GOT3 (cell line): ENCODE measurements around the gene FSTL4.

Source experiments
- DNase-seq: peaks from one replicate; lab custom pipeline; 2025; ENCODE audit warnings: mixed read lengths; lab: John Stamatoyannopoulos, UW

The FSTL4 gene

DNA sequence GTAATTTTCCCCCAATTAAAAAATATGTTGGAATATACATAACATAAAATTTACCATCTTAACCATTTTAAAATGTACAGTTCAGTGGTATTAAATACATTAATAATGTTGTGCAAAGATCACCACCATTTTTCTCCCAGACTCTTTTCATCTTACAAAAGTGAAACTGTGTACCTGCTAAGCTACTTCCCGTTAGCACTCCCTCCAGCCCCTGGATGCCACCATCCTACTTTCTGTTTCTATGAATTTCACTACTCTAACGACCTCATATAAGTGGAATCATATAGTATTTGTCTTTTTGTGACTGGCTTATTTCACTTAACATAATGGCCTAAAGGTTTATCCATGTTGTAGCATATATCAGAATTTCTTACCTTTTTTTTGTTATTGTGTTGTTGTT lies 447.6 kb downstream of the FSTL4 start:
- no peak for DNase-seq

DNA sequence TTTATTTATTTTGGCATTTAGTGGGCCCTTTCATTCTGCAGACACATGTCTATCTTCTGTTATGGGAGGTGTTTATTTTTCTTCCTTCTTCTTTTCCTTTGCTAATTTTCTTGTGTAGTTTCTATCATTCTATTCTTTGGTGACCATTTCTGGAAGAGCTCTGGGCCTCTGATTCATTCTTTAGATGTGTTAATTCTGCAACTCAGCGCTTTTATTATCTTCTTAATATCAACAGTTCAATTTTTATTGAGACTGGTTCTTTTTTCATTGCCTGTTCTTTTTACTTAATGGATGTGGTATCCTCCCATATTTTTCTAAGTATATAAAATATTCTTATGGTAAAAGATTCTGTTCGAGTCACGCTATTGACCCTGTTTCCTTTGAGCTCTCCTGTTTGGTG lies 448.5 kb downstream of the FSTL4 start:
- no peak for DNase-seq

- DNase-seq: no peak
Observed at GRCh38 chr5:133159543-133159942, 452.8 kb downstream of the FSTL4 start.

DNA sequence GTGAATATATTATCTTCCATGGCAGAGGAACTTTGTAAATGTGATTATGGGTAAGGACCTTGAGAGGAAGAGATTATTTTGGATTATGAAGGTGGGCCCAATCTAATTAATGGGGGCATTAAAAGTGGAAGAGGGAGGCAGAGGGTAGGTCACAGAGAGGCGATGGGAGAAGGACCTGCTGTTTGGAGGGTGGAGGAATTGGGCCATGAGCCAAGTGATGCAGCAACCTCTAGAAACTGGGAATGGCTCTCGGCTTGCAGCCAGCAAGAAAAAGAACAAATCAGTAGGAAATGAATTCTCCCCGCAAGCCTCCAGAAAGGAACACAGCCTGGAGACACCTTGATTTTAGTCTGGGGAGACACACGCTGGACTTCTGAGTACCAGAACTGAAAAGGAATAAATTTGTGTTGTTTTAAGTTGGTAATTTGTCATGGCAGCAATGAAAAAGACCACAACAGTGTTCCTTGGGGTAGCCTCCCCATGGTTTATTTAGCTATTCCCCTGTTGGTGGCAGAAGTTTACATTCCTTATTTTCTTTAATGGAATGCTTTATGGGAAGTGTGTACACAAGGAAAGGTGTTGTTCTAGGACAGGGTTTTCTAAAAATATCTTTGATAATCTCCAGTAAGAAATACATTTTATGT lies 456.9 kb downstream of the FSTL4 start:
- no peak for DNase-seq

GRCh38 chr5:133154274-133155075 lies 457.9 kb downstream of the FSTL4 start:
- no peak for DNase-seq

- DNase-seq: no peak
Observed at GRCh38 chr5:133150909-133151544, 461.3 kb downstream of the FSTL4 start.

DNA sequence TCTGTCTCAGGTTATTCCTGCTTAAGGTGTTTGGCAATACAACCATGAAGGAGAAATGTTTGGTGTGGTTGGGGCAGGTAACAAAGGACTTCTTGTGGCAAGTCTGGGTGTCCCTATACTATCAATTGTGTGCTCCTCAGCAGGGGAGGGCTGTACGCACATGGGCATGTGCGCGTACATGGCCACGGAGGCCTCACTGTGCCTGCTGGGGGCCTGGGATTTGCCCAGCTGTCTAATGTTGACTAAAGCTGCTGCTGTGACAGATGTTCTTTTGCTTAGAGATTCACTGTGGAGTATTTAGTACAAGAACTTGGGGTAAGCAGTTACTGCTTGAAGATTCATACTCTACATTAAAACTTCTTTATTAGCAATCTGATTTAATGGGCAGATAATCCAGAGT lies 463.0 kb downstream of the FSTL4 start:
- no peak for DNase-seq

DNA sequence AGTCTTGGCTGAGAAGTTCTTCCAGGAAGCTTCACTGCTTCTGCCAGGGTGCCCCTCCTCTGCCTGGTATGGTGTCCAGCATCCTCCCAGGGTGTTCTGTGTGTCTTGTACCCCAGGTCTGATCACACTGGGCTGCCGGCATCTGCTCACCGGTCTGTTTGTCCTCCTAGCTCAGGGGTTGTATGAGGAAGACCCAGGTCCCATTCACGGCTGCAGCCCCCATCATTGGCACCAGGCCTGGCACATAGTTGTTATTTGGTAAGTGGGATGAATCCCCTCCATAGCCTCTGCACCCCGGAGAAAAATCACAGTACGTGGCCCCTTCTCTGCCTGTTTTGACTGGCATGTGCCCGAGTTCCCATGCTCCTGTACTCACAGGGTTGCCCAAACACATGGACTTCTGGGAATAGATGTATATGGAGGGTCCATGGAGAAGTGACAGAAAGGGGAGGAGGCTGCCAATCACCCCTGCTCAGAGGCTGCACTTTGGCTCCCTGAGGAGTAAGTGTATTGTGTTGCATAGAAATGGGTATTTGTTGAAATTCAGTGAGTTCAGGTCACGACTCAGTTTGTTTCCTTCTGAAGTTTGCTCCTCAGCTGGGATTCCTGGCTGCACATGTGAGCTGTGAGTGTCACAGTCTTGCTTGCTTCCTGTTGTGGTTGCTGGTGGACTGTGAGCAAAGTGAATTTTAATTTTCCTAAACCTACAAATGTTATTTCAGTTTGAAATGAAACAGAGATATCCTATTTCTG lies 464.4 kb downstream of the FSTL4 start:
- DNase-seq: no peak

DNA sequence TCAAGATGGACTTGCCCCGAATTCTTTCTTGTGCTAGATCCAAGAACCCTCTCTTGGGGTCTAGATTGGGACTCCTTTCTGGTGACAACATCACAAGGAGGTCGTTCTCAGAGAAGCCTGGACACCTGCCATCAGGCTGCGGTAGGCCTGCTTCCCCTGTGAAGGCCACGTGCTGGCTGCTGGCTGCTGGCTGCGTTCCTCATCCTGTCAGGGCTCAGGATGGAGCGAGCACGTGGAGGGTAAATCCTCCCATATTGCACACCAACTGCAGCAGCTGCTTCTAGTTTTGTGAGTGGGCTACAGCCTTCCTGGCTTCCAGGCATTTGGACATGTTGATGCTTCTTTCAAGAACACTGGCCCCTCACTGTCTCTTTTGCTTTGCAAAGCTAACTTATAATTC lies 464.9 kb downstream of the FSTL4 start:
- DNase-seq: no peak
